DMS 273 (cell line): ENCODE measurements around the gene LDB1.

Source experiments
- DNase-seq: peaks from one replicate; lab custom pipeline; 2025; ENCODE audit not compliant: unreplicated experiment; lab: John Stamatoyannopoulos, UW

LDB1 gene, protein sequence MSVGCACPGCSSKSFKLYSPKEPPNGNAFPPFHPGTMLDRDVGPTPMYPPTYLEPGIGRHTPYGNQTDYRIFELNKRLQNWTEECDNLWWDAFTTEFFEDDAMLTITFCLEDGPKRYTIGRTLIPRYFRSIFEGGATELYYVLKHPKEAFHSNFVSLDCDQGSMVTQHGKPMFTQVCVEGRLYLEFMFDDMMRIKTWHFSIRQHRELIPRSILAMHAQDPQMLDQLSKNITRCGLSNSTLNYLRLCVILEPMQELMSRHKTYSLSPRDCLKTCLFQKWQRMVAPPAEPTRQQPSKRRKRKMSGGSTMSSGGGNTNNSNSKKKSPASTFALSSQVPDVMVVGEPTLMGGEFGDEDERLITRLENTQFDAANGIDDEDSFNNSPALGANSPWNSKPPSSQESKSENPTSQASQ

DNA sequence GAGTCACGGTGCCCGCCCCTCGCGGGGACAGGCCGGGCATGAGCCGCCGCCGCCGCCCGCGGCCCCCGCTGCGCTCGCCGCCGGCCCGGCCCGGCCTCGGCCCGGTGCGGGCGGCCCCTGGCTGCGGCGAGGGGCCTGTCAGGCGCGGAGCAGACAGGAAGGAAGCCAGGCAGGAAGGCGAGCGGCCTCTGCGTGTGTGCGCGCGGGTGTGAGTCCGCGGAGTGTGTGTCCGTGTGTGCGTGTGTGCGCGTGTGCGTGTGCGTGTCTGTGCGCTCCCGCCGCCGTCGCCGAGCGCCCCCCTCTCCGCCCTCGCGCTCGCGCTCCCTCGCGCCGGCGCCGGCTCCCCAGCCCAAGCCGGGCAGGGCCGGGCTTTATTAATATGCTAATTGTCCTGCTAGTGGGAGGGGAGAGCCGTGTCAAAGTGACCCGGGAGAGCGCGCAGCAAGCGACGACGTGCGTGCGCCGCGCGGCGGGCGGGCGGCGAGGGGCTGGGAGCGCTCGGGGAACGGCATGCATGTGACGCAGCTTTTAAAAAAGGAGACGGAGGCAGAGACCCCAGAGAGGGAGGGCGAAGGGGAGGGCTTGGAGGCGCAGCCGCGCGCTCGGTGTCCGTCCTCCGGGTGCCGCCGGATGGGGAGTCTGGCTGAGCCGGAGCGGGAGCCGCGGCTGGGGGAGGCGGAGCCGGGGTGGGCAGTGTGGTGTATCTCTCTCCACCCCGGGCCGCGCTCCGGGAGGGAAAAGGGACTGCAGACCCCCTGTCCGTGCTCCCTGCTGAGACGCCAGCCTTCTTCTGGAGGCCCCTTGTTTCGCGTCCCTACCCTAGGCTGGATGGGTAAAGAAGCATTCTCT, at the start of gene LDB1:
LDB1 (minus strand) TSS at position 227 of the 849 bp plus-strand sequence. CDS start 258 bp downstream, outside the sequence.
- peak; percentile 93 for DNase-seq

DNA sequence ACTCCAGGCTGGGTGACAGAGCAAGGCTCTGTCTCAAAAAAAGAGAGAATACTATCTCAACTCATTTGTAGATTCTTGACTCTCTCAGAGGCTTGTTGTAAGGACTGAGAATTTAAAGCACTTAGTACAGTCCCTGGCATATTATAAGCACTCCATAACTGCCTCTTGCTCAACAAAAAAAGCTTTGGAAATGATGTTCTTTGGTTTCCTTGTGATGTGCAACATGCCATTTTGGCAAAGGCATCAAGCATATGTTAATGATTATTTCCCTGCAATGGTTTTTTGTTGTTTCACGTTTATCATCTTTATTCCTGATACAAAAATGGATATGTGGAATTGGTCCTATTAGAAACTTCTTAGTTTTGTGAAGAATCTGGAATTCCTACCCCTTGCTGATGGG, 47.7 kb upstream of the LDB1 start:
- no peak for DNase-seq

DNA sequence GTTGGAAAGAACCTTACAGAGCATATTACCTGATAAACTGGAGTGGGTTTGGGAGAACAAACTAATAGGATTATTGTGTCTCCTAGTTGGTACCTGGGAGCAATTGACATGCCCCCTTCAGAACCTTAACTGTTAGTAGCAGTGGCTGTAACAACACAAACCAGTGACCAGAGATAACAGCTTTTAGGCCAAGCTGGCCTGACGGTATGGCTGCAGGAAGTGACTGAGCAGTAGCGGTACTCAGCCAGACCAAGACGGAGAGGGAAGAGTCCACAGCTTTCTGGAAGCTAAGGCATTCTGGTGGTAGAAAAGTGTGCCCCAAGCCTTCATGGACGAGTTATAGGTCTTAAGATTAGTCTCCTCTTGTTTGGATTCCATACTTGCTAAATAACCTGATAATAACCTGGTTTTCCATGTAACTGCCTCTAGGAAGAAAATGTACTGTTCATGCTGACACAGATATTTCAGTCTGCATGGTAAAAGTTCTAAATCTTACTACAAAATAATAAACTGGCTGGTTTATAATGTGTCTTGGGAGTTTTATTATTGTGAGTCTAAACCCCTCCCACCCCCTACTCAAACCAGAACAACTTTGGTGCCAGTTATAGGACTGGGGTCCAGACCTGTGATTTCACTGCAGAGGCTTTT, 43.3 kb upstream of the LDB1 start:
- DNase-seq = no peak

DNA sequence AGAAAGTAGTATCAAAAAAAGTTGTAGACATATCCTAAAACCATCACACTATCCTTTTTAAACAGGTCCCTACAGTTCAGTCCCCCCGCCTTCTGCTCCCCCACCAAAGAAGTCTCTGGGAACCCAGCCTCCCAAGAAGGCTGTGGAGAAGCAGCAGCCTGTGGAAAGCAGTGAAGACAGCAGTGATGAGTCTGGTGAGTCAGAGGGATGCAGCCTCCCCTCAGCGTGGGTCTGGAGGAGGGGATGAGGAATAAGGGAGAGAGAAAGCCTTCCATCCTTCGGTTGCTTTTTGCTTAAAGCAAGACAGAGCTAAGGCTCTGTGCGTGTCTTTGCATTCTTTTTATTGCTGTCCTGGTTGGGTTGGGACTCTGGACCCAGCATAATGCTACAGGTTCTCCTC, 39.7 kb upstream of the LDB1 start:
- DNase-seq = no peak

DNA sequence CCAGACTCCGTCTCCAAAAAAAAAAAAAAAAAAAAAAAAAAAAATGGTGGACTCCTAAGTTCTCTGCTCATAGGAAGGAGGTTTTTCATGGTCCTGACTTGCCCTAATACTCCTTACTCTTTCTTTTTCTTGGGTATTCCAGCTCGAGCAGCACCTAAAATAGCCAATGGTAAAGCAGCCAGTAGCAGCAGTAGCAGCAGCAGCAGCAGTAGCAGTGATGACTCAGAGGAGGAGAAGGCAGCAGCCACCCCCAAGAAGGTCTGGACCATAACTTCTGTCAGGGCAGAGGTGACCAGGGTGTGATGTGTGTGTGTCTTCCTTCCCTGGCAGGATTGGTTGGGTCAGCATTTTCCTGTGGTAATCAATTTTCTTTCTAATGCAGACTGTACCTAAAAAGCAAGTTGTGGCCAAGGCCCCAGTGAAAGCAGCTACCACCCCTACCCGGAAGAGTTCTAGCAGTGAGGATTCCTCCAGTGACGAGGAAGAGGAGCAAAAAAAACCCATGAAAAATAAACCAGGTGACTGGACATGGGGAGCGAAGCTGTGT, 39.0 kb upstream of the LDB1 start:
- no peak for DNase-seq

DNA sequence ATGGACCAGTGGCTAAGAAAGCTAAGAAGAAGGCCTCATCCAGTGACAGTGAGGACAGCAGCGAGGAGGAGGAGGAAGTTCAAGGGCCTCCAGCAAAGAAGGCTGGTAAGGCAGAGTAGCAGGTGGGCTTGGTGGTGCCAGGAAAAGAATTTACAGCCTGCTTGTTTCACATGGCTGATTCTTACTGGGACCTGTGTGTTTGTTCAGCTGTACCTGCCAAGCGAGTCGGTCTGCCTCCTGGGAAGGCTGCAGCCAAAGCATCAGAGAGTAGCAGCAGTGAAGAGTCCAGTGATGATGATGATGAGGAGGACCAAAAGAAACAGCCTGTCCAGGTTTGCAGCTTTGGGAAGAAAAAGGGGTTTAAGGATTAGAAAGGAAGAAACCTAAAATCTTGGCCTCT, 37.1 kb upstream of the LDB1 start:
- no peak for DNase-seq

DNA sequence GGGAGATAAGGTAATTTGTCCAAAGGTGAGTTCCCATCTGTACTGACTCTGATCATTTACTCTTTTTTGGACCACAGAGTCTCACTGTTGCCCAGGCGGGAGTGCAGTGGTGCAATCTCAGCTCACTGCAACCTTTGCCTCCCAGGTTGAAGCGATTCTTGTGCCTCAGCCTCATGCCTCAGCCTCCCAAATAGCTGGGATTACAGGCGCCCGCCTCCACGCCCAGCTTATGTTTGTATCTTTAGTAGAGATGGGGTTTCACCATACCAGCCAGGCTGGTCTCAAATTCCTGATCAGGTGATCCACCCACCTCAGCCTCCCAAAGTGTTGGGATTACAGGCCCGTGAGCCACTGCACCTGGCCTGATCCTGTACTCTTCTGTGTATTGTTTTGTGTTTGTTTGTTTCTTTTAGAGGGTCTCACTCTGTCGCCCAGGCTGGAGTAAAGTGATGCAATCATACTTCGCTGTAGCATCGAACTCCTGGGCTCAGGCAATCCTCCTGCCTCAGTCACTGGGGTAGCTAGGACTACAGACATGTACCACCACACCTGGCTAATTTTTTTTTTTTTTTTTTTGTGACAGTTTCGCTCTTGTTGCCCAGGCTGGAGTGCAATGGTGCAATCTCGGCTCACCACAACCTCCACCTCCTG, 34.4 kb upstream of the LDB1 start:
- DNase-seq = no peak

DNA sequence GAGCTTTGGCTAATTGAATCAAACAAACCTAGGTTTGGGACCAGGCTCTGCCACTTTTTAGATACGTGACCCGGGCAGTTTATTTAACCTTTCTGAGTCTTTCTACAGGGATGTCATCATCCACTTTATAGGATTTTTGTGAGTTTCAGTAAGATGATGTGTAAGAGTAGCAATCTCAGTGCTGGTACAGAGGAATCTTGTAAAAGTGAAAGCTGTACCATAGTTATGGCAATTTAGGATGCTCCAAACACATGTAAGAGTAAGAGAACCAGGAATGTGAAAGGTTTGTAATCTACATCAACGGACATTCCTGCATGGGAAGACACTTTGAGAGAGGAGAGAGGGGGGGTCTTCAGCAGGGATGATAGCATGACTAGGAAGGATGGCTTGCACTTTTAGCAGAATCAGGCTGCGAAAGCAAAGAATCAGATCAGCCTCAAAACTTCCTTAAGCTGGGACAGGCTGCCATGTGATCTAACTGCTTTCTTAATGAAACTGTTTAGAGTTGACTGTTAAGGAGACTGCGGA, 33.0 kb upstream of the LDB1 start:
- DNase-seq = no peak

DNA sequence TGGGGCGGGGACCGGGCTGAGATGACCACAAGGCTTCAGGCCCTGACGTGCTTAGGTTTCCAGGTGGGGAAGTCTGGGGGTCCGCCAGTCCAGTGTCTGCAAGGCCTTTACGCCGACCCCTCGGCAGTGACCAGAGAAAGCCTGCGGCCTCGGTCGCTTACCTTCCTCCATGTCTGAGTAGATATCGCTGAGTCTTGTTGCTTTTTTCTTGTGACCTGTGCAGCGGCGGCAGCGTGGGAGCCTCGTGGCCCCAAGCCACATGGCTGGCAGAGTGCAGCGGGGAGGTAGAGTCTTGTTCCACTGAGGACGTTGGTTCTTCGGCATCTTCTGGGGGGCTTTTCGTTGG, 32.4 kb upstream of the LDB1 start:
- DNase-seq = peak; percentile 53

DNA sequence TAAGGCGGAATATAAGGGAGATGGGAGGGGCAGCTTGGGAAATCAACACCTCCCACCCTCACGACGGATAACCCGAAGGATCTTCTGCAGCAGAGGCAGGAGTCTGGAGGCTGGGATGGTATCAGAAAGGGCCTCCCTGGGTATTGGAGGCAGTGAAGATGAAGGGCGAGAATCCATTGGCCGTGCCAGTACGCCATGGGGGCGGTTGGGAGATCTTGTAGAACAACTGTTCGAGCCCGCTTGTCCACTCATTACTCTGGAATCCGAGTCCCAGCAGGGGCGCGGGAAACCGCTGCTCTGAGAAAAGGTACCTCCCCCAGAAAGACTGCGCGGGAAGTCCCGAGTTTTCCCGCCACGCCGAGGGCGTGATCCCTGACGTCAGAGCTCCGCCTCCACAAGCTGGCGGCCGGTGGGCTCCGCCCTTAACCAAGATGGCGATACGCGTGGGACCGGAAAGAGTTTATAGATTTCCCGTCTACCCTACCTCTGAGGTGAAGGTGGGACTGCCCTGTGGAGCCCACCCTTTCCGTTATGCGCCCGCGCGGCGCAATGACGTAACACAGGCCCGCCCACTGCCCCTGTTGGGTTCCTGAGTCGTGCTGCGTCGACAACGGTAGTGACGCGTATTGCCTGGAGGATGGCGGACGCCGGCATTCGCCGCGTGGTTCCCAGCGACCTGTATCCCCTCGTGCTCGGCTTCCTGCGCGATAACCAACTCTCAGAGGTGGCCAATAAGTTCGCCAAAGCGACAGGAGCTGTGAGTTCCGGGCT, 31.8 kb upstream of the LDB1 start, which contains the start of gene NOLC1:
NOLC1 (plus strand) TSS at position 616 of the 771 bp plus-strand sequence; CDS start at position 638, 22 bp downstream.
- peak; percentile 98 for DNase-seq

DNA sequence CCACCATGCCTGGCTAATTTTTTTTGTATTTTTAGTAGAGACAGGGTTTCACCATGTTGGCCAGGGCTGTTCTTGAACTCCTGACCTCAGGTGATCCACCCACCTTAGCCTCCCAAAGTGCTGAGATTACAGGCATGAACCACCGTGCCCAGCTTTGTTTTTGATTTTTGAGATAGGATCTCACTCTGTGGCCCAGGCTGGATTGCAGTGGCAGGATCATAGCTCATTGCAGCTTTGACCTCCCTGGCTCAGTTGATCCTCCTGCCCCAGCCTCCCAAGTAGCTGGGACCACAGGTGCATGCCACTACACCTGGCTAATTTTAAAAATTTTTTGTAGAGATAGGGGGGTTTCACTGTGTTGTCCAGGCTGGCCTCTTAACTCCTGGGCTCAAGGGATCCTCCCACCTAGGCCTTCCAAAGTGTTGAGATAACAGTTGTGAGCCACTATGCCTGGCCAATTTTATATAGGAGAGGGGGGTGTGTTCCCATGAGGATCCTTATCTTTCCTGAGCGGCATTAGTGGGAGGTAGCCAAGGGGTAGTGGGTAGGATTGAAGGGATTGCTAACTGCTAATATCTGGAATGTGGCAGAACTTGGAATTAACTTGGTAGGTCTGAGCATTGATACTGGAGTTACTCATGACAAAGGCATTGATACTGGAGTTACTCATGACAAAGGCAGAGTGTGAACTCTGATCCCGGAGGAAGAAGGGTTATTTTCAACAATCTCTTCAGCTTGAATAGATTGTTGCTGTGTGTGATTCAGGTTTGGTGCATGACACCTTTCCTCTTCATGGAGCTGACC, 31.0 kb upstream of the LDB1 start:
- DNase-seq = no peak

DNA sequence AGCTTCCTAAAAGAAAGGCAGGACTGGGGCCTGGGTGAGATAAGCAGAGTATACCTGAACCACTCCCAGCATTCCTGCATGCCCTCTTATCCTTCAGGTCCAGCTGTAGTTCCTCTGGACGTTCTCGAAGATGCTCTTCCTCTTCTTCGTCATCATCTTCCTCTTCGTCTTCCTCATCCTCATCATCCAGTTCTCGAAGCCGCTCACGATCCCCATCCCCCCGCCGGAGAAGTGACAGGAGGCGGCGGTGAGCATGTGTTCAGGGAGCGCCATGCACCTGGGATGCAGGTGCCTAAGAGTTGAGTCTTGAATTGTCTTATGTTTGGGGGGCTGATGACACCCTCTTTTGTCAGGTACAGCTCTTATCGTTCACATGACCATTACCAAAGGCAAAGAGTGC, 28.1 kb upstream of the LDB1 start:
- no peak for DNase-seq

DNA sequence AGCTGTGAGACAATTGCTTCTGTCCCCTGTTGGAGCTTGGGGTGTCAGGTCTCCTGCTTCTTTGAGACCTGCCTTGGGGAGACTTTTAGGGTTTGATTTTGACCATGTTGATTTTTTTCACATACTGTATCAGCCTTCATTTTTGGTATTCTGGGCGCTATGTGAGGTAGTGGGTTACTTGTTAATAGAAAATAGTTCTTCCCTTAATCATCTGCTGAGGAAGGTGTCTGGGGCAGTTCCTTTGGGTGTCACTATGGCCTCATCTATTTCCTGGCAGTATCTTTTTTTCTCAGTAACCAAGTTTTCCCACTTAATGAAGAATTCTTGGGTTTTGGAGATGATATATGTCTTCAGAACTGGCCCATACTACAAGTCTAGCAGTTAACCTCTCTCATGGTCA, 27.4 kb upstream of the LDB1 start:
- DNase-seq = no peak

DNA sequence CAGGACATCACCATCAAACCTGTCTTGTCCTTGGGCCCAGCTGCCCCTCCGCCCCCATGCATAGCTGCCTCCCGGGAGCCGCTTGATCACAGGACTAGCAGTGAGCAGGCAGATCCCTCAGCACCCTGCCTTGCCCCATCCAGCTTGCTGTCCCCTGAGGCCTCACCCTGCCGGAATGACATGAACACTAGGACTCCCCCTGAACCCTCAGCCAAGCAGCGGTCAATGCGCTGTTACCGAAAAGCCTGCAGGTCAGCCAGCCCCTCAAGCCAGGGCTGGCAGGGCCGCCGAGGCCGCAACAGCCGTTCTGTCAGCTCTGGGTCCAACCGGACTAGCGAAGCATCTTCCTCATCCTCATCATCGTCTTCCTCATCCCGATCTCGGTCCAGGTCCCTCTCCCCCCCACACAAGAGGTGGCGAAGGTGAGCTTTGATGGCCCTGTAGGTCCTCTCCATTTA, 26.8 kb upstream of the LDB1 start:
- DNase-seq = no peak

DNA sequence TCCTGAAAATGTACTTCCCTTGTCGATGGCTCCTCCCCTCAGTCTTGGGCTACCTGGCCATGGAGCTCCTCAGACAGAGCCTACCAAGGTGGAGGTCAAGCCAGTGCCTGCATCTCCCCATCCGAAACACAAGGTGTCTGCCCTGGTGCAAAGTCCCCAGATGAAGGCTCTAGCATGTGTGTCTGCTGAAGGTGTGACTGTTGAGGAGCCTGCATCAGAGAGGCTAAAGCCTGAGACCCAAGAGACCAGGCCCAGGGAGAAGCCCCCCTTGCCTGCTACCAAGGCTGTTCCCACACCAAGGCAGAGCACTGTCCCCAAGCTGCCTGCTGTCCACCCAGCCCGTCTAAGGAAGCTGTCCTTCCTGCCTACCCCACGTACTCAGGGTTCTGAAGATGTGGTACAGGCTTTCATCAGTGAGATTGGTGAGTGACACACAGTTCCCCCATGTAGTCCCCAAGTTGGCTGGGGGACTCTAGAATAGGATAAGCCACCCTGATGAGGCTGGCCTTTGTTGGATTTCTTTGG, 21.5 kb upstream of the LDB1 start:
- no peak for DNase-seq

DNA sequence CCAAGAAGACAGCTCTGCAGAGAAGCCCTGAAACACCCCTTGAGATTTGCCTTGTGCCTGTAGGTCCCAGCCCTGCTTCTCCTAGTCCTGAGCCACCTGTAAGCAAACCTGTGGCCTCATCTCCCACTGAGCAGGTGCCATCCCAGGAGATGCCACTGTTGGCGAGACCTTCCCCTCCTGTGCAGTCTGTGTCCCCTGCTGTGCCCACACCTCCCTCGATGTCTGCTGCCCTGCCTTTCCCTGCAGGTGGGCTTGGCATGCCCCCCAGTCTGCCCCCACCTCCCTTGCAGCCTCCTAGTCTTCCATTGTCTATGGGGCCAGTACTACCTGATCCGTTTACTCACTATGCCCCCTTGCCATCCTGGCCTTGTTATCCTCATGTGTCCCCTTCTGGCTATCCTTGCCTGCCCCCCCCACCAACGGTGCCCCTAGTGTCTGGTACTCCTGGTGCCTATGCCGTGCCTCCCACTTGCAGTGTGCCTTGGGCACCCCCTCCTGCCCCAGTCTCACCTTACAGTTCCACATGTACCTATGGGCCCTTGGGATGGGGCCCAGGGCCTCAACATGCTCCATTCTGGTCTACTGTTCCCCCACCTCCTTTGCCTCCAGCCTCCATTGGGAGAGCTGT, 20.9 kb upstream of the LDB1 start:
- no peak for DNase-seq

DNA sequence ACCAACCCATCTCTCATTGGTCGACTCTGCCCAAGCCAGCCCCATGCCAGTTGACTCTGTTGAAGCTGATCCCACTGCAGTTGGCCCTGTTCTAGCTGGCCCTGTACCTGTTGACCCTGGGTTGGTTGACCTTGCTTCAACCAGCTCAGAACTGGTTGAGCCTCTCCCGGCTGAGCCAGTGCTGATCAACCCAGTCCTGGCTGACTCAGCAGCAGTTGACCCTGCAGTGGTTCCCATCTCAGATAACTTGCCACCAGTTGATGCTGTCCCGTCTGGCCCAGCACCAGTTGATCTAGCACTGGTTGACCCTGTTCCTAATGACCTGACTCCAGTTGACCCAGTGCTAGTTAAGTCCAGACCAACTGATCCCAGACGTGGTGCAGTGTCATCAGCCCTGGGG, 20.1 kb upstream of the LDB1 start:
- no peak for DNase-seq
